HG03159 (cell line): Measurements from ENCODE around the gene ARPC3.
"Not testable (repeated sequence)": the region's sequence is repeated elsewhere in the genome, so short reads cannot be mapped to it uniquely, and the experiment has no call there.

ENCODE experiments used
- ATAC-seq: cut with Tn5 transposase; IDR thresholded peaks from one replicate; pipeline ENCODE4 v1.9.1; 2021; ENCODE audit warnings: mild to moderate bottlenecking, moderate library complexity; ENCODE audit not compliant: unreplicated experiment

ARPC3 gene

DNA sequence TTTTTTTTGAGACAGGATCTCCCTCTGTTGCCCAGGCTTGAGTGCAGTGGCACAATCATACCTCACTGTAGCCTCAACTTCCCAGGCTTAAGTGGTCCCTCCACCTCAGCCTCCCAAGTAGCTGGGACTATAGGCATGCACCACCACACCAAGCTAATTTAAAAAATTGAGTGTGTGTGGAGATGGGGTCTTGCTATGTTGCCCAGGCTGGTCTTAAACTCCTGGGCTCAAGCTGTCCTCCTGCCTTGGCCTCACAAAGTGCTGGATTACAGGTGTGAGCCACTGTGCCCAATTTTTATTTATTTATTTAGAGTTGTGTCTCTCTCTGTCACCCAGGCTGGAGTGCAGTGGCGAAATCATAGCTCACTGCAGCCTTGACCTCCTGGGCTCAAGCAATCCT, 29.5 kb downstream of the ARPC3 start:
- not testable (repeated sequence) for ATAC-seq

DNA sequence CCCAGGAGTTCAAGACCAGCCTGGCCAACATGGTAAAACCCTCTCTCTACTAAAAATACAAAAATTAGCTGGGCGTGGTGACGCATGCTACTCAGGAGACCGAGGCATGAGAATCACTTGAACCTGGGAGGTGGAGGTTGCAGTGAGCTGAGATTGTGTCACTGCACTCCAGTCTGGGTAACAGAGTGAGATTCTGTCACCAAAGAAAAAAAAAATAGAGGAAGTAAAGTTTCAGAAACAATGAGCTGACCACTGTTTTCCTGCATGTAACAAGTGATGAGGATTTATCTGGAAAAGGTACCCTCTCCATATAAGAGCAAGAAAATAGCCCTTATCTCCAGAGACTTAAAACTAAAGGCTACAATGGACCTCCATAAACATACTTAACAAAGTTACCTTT, 33.0 kb downstream of the ARPC3 start:
- ATAC-seq: not testable (repeated sequence)

DNA sequence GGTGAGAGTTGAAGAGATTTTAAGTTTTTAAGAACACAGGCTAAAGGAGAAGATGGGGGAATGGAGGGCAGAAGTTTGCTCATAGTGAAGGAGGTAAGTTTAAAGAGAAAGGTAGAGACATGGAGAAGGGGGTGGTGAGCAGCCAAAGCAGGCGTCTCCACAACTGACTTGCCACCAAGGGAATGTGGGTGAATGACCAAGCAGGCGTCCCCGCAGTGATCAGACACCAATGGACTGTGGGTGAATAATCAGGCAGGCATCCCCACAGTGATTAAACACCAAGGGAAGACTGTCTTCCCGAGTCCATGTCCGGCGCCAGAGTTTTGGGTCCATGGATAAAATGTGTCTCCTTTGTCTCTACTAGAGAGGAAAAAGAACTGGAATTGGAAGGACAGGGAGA, 40.1 kb downstream of the ARPC3 start:
- ATAC-seq: not testable (repeated sequence)

DNA sequence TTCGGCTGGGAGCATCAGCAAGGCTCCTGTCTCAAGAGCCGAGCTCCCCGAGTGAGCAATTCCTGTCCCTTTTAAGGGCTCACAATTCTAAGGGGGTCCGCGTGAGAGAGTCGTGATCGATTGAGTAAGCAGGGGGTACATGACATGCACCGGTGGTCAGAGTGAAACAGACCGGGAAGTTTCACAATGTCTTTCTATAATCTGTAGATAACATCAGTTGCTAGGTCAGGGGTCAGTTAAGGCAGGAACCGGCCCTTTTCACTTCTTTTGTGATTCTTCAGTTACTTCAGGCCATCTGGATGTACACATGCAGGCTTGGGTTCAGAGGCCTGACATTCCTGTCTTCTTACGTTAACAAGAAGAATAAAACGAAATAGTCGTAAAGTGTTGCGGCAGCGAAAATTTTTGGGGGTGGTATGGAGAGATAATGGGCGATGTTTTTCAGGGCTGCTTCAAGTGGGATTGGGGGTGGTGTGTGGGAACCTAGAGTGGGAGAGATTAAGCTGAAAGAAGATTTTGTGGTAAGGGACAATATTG, 44.9 kb downstream of the ARPC3 start:
- not testable (repeated sequence) for ATAC-seq

DNA sequence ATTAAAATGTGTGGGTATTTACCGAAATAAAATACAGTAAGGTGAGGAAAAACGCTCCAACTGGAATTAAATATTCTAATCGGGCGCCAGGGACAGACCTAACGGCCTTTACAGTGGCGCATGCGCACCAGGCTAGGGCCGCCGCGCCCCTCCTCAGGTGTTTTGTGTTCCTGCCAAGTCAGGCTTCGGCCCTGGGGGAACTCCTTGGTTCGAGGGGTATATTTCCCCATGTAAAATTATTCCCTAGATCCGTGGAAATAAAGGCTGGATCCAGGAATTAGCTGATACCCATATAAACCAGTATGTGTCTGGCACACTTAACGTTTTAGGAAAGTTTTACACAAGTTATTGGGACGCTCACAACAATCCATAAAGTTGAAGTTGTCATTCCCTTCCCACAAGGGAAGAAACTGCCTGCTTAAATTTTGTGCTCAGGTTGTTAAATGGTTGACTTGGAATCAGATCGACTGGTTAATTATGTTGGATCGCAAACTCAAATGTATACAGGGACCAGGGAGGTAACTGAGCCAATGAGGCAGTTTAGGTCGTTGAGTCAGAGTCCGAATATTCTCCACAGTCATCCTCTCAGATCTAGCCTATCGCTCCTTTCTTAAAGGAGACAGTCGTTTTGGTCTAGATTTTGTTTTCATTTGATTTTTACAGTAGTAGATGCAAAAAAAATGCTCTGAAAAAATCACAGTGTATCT, 46.0 kb downstream of the ARPC3 start:
- ATAC-seq: peak; percentile 52

DNA sequence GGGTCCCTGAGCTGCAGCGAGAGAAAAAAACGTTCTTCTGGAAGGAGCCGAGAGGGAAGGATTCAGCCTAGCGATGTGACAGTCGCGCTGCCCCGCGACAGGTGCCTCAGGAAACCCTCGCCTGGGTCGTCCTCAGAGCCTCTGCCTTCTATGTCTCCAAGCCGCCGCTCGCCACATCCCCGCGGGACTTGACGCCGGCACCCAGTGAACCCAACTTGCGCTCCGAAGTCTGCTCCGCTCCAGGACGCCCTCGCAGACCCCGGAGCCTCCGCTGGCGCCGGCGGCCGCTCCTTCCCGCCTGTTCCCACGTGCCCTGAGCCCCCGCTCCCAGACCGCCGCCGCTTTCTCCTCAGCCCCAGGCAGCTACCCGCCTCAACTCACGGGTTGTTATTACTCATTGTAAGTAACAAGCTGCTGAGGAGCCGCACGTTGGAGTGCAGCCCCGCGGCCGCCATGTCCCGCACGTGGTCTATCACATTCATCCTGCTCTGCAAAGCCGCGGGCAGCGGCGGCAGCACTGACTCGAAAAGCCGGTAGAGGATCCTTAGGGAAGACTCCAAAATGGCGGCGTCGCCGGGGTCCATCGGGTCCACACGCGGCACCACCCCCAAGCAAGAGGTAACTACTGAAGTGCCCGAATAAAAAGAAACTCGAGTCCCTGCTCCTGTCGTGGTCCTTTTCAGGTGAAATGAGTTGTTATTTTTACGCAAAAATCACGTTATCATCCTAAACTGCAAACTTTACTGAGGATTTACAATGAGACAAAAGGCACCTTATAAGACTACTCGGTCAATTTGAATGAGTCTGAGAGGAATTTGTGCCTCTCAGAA, 46.8 kb downstream of the ARPC3 start, which contains the start of gene ANAPC7:
Gene ANAPC7, minus strand, starts transcription at position 563 of the 830 bp plus-strand sequence. Its CDS starts 81 bp downstream, at position 482.
- peak; percentile 76 for ATAC-seq
